GM21717 (cell line): Measurements from ENCODE around the gene VPS39.
"Not testable (repeated sequence)": the region's sequence is repeated elsewhere in the genome, so short reads cannot be mapped to it uniquely, and the experiment has no call there.

Experiments used
- ATAC-seq: cut with Tn5 transposase; IDR thresholded peaks from one replicate; pipeline ENCODE4 v1.9.1; 2021; ENCODE audit warnings: mild to moderate bottlenecking, moderate library complexity; ENCODE audit not compliant: unreplicated experiment

VPS39 gene, protein sequence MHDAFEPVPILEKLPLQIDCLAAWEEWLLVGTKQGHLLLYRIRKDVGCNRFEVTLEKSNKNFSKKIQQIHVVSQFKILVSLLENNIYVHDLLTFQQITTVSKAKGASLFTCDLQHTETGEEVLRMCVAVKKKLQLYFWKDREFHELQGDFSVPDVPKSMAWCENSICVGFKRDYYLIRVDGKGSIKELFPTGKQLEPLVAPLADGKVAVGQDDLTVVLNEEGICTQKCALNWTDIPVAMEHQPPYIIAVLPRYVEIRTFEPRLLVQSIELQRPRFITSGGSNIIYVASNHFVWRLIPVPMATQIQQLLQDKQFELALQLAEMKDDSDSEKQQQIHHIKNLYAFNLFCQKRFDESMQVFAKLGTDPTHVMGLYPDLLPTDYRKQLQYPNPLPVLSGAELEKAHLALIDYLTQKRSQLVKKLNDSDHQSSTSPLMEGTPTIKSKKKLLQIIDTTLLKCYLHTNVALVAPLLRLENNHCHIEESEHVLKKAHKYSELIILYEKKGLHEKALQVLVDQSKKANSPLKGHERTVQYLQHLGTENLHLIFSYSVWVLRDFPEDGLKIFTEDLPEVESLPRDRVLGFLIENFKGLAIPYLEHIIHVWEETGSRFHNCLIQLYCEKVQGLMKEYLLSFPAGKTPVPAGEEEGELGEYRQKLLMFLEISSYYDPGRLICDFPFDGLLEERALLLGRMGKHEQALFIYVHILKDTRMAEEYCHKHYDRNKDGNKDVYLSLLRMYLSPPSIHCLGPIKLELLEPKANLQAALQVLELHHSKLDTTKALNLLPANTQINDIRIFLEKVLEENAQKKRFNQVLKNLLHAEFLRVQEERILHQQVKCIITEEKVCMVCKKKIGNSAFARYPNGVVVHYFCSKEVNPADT

DNA sequence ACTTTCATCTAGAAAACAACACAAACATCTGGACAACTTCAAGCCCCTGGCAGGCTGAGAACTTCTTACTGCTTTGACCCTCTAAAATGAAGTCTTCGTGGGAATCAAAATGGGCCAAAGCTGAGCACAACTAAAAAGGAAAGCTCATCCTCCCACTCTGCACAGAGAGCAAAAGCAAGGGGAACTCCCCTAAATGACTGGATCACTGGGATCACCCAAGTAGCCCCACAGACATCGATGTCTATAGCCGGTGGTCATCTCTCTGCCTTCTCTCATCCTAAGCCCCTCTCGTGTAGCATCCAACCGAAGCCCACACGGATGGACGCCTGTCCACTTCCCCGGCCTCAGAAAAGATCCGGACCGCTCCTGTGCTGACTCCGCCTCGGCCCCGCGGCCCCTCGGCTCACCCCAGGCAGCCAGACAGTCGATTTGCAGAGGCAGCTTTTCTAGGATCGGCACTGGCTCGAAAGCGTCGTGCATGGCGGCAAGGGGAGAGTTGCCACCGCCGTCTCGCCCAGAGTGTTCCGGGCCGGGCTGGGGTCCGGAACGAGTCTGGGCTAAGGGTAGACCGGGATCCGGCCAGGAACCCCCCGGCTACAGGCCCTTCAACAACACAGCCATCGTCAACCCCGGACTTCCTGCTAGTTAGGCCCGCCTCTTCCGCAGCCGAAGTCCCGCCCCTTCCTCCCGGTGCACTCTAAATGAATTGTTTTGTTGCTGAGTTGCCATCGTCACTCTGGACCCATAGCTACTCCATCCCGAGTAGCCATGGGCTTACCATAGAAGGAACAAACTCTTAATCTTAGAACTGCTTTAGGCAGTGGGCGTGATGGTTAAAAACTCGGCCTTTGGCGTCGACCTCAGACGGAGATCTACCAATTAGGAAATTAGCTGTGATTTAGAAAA is at the start of gene VPS39:
Gene VPS39, minus strand, starts transcription at position 631 of the 906 bp plus-strand sequence. Its CDS starts 151 bp downstream, at position 480.
- peak; percentile 93 for ATAC-seq

DNA sequence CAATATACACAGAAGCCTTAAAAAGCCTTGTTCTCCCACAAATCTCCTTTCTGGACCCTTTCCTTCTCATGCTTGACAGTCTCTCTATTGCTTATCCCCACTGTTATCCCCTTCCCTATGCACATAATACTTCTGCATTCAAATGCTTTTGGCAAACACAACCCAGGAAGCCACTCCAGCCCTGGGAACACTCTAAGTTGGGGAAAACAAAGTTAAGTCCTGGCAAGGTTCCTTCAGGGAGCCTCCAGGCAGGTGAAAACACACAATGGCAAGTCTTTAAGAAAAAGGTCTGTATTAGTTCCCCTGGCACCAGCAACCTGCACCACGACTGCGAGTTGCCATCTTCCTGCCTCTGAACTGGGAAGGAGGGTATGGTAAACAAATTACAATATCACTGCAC is 45.2 kb upstream of the VPS39 start:
- no peak for ATAC-seq

DNA sequence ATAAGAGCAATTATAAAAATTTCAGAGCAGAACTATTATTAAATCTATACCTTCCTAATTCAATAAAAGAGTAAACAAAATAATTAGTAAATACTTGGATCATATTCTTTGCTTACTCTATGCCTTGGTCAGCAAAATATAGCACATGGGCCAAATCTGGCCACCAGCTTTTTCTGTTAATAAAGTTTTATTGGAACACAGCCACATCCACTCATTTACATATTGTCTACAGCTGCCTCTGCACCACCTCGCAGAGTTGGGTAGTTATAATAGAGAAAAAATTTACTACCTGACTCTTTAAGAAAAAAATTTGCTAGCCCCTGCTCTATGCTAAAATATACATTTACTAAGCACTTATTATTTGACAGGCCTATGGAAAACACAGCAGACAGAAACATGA is 32.7 kb upstream of the VPS39 start:
- ATAC-seq = no peak

DNA sequence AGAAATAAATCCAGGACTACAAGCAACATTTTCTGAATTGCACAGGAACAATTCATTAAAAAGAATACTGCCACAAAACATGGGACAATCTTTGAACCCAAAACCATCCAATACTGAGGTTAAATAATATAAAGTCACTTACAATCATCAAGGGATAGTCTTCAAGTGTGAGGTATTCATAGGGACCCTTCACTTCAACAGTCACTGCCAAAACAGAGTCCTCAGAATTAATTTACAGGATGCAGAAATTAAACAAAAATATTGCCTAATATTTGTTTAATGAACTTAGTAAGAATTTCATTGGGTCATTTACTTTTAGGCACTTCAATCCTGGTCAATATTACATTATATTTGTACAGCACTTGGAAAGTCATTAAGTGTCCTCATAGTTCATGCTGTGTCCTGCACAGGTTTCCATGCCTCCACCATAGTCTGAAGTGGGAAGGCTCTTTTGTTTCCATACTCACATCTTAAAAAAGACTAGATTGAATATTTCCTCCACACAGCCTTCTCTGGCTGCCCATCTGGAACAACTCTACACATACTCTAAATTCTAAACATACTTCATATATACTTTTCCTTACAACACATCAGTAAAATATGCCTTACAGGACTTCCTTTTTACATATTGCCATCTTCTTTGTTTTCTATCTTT is 31.6 kb upstream of the VPS39 start:
- ATAC-seq = no peak

DNA sequence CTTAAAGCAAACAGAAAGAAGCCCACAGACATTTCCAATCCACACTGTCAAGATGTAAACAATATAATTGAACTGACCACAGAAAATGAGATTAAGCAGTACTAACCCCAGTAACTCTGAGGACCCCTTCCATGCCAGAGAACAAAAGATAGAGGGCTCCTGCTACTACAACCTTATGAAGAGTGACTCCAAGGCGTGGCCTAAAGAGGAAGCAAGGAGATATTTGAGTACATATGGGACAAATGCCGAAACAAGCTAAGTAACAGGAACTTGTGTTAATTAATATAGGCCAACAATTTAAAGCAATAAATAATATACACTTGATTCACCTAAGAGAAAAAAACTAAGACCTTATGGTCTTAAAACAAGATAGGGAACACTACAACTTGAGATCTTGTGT is 25.0 kb upstream of the VPS39 start:
- ATAC-seq = no peak

DNA sequence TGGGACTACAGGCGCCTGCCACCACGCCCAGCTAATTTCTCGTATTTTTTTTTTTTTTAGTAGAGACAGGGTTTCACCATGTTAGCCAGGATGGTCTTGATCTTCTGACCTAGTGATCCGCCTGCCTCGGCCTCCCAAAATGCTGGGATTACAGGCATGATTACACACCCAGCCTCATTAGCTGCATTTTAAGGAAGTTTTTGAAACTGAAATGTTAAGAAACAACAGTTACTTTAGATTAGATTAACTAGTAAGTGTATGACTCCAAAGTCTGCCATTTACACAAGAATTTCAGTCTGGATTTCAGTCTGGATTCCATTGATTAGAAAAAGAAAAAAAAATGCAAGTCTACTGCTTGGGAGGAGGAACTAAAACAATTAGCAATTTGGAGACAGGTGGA is 24.5 kb upstream of the VPS39 start:
- ATAC-seq = no peak

DNA sequence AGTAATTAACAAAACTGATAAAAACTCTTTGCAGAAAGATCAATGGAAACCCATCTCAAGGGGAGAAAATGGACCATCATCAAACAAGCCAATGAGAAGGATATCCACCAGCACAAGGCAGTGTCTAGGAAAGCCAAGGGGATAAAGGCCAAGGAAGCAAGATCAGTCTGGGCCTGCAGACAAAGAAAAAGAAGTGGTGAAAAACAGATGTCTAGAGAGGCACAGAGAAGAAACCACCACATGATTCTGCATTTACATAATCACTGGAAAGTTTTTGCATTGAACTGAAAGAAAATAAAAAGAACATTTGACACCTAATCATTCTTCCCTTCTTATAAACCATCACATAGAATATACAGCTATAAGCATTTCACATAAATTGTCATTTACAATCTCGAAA is 23.0 kb upstream of the VPS39 start:
- ATAC-seq = no peak

DNA sequence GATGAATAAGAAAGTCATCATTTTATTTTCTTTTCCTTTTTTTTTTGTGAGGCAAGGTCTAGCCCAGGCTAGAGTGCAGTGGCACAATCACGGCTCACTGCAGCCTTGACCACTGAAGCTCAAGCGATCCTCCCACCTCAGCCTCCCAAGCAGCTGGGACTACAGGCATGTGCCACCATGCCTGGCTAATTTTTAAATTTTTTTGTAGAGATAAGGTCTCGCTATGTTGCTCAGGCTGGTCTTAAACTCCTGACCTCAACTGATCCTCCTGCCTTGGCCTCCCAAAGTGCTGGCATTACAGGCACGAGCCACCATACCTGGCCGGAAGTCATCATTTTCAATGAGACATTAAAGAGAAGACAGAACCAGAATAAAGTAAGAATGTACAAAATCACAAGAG is 20.9 kb upstream of the VPS39 start:
- ATAC-seq = not testable (repeated sequence)

DNA sequence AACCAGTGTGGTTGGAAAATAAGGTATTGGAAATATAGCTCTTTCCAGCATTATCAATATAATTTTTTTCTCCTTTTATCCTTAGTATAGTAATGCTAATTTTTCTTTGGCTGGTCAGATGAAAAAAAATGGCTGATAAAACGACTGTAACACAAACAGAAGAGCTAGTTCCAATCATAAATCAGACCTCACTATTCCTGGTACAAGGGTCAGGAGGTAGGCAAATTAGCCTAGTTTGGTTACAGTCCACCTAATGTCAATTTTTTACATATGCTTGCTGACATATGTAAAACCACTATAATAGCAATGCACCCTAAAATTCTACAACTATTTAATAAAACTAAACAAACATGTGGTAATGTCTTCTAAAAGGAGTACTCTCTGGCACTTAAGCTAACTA is 19.9 kb upstream of the VPS39 start:
- ATAC-seq = no peak

DNA sequence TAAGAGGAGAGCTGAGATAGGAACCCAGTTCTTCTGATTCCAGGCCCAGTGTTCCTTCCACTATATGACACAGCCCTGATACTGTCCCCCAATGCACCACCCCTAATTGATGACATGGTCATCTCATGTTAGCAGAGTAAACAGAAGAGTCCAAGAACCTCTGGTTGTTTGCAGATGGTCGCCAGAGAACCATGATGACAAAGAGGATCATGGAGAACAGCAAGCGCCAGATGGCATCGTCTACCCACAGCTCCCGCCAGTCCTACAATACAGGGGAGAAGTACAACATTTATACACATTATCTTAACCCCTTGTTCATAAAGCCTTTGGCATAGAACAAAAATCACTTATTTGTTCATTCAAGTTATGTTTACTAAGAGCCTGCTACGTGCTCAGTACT is 18.5 kb upstream of the VPS39 start:
- no peak for ATAC-seq

DNA sequence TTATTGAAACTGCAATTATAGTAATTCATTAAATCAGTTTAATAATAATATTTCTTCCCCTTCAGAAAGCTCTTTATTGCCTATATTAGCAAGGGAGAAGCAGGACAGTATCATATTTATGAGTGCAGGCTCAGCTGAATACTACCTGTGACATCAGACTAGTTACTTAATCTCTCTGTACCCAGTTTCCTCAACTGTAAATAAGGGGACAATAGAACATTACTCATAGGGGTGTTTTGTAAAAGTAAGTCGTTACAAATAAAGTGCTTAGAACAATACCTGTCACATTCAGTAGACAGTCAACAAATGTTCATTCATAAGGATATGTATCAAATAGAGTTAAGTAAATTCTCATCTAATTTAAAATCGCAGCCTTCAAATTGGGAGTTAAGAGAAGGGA is 12.1 kb upstream of the VPS39 start:
- ATAC-seq = no peak

DNA sequence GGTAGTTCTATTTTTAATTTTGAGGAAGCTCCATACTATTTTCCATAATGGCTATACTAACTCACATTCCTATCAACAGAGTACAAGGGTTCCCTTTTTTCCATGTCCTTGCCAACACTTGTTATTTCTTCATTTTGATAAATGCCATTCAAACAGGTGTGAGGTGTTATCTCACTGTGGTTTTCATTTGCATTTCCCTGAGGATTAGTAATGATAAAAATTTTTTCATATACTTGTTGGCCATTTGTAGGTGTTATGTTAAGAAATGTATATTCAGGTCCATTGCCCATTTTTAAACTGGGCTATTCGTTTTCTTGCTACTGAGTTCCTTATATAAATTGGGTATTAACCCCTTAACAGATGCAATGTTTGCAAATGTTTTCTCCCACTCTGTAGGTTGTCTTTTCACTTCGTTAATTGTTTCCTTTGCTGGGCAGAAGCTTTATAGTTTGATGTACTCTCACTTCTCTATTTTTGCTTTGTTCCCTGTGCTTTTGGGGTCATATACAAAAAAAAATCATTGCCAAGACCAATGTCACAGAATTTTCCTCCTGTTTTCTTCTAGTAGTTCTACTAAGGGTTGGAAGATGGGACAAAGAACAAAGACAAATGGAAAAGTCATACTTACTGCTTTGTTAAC is 11.0 kb upstream of the VPS39 start:
- ATAC-seq = no peak

DNA sequence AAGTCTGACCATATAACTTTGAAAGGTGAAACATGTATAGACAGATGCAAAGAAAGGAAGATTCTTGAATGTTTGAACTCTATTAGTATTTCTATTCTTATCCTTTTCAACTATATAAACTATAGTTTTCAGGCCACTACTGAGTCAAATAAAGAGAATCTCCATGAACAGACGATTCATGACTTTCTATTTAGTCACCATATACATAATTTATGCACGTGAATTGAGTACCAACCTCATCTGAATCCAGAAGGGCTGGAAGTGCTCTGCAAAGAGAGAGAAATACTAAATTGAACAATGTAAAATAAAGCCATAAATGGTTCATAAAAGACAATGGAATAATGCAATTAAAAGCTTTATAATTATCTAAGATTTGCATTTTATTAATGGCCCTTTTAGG is 9.5 kb upstream of the VPS39 start:
- no peak for ATAC-seq

DNA sequence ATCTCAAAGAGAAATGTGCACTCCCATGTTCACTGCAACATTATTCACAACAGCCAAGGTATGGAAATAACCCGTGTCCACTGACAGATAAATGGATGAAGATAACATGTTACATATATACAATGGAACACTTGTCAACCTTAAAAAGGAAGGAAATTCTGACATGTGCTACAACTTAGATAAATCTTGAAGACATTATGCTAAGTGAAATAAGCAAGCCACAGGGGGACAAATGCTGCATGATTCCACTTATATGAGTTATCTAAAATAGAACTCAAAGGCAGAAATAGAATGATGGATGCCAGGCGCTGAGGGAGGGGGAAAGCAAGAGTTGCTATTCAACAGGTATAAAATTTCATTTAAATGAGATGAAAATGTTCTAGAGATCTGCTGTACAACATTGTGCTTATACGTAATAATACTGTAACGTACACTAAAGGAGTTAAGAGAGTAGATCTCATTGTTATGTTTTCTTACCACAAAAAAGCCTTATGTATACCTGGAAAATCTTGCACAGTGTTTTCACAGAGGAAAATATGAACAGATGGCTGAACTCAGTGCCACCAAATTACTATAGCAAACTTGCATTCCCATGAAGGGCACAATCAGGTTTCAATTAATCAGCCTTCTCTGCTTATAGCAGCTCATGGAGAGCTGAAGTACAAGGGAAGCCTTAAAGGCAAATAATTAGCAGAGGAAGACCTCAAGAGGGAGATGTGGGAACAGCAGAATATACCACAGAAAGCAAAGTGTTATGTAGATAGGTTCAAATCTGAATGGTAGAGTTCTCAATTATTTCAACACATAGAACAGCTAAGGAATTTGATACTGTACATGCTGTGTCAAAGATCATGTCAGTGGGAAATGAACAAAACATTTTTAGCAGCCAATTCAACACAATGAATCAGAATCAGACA is 8.1 kb upstream of the VPS39 start:
- no peak for ATAC-seq

DNA sequence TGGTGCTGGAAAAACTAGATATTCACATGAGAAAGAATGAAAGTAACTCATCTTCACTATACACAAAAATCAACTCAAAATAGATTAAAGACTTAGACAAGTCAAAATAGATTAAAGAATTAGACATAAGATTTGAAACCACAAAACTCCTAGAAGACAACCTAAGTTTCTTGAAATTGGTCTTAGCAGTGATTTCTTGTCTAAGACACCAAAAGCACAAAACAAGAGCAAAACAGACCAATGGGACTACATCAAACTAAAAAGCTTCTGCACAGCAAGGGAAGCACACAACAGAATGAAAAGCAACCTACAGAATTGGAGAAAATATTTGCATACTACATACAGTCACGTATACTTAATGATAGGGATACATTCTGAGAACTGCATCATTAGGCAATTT is 6.5 kb upstream of the VPS39 start:
- no peak for ATAC-seq

DNA sequence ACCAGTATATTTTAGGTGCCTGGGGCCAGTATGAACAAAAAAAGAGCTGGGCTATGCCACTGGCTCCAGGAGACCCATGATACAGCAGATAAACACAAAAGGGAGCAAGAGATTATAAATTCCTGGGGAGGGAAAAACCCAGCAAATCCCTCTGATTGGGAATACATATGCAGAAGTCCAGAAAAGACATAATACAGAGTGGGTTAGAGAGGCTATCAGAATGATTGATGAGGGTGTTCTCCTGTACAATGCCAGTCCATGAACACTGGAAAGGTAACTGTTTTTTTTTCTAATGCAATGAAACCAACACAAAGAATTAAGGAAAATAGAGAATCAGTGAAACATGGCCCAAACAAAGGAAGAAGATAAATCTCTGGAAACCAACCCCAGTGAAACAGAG is 5.4 kb upstream of the VPS39 start:
- no peak for ATAC-seq

DNA sequence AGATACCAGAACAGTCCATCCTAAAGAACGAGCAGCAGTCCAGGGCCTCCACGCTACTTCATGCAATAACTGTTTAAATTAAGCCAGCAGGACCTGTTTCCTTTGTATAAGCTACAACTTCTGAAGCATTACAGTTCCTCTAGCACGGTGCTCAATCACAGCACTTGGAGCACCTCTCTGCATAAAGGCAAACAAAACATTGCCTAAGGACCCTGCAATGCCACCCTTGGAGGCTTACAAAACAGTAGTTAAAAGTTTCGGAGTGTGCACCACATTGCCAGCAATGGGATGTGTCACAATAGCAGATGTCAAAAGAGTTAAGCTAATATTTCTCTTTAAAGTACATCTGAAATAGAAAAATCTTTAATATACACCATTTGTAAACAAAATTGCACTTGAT is 2.6 kb upstream of the VPS39 start:
- ATAC-seq = no peak

DNA sequence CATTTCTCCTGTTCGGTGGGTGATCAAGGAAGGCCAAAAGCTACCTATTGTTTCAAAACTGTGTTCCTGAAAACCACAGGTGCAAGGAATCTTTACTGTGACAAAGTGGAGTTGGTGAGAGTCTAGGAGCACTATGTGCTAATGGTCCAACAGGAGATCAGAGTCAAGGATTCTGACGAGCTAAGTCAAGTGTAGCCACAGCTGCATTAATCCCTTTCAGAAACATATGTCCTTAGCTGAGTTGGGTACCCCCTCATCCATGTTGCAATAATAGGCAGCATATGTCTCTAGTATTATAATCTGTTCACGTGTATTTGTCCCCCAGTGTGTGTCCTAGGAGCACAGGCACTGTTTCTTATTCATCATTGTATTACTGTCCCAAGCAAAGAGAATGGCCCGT is 1.7 kb downstream of the VPS39 start:
- no peak for ATAC-seq

DNA sequence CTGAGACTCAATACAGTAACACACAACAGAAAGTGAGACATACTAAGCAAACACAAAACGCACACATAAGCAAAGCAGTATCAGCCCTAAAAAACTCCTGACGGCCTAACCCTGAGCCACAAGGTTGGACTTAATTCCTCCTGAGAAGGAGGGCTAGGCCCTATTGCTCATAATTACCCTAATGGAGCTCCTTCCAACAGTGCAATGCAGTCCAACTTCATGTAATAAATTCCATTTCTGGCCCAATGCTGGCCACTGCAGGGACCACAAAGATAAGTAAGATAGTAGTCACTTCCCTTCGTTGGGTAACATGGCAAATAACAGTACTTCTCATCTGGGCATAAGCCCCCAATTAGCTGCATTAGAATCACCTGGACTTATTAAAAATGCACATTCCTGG is 4.2 kb downstream of the VPS39 start:
- no peak for ATAC-seq
